GM12878 (cell line): ENCODE results near the gene SLCO4A1. TPM values are rescaled to one million over a fixed set of nuclear protein-coding genes. Genes with fewer than 3 reads are reported as not detected.

Experiments
- ATAC-seq: fragments of 200-7000 bp; cut with Tn5 transposase; 3 replicates; pipeline ENCODE4 v1.9.1; 2020; ENCODE audit warnings: mild to moderate bottlenecking, moderate library complexity
- BruUV-seq: library from RNA; stranded (reverse); fragments of 400-500 nt; replicated peaks from 2 replicates; lab custom pipeline; 2021; lab: Mats Ljungman, UMichigan
- CTCF ChIA-PET: fragments of 300-600 bp; sonication (Branson Sonifier 250); formaldehyde crosslinking; extraction: SDS; loops from one replicate; lab custom pipeline; 2021; ENCODE audit warnings: inconsistent platforms; lab: Yijun Ruan, JAX
- POLR2A ChIA-PET: fragments of 350-600 bp; formaldehyde crosslinking; extraction: SDS; loops from one replicate; lab custom pipeline; 2021; ENCODE audit warnings: inconsistent platforms; lab: Charles Lee
- RAD21 ChIA-PET: fragments of 300-600 bp; sonication (Branson Sonifier 250); formaldehyde crosslinking; loops from one replicate; lab custom pipeline; 2023; ENCODE audit warnings: antibody characterized with exemption; ENCODE audit not compliant: unreplicated experiment; lab: Charles Lee
- SMC1A ChIA-PET: fragments of 300-600 bp; sonication (Branson Sonifier 250); formaldehyde crosslinking; loops from one replicate; lab custom pipeline; 2023; ENCODE audit not compliant: unreplicated experiment, uncharacterized antibody; lab: Charles Lee
- DNase-seq: peaks from one replicate; pipeline ENCODE4 v3.0.0-alpha.2; 2011; ENCODE audit warnings: low read depth, low spot score
- FAIRE-seq: peaks from 3 replicates; lab custom pipeline; 2011; peaks lifted over from hg19 to GRCh38; lab: Jason Lieb, UNC
- H2AFZ ChIP-seq: 2 replicates; pipeline ENCODE4 v1.6.0; 2011; ENCODE audit warnings: low read depth, low read length, control low read depth; ENCODE audit not compliant: control insufficient read depth
- H3K27ac ChIP-seq: 2 replicates; pipeline ENCODE4 v1.5.1; 2011; ENCODE audit warnings: control low read depth; ENCODE audit not compliant: control insufficient read depth, insufficient read depth
- H3K27me3 ChIP-seq, 2 experiments: replicated peaks in 1 of 2; 2 replicates each; pipeline versions ENCODE4 v1.6.0 to v1.6.1; 2011; ENCODE audit warnings: low read length in 1 of 2; ENCODE audit not compliant: control insufficient read depth in 2 of 2, insufficient read depth in 2 of 2
- H3K36me3 ChIP-seq, 2 experiments: 2 replicates each; pipeline ENCODE4 v1.5.1; 2011; ENCODE audit warnings: low read length in 1 of 2; ENCODE audit not compliant: control insufficient read depth in 2 of 2, insufficient read depth in 2 of 2
- H3K4me1 ChIP-seq: 2 replicates; pipeline ENCODE4 v1.6.1; 2011; ENCODE audit warnings: mild to moderate bottlenecking, low read length, moderate library complexity, mixed read lengths; ENCODE audit not compliant: control insufficient read depth, insufficient read depth
- H3K4me2 ChIP-seq: 2 replicates; pipeline ENCODE4 v1.6.0; 2011; ENCODE audit warnings: control low read depth; ENCODE audit not compliant: control insufficient read depth, insufficient read depth
- H3K4me3 ChIP-seq: fragments of 200-600 bp; sonication (generic); 2 replicates; pipeline ENCODE4 v1.5.1; 2016
- H3K79me2 ChIP-seq: 2 replicates; pipeline ENCODE4 v1.6.0; 2011; ENCODE audit warnings: low read length; ENCODE audit not compliant: control insufficient read depth, insufficient read depth
- H3K9ac ChIP-seq: 2 replicates; pipeline ENCODE4 v1.8.0; 2011; ENCODE audit warnings: low read length, control low read depth, mixed read lengths; ENCODE audit not compliant: control insufficient read depth, insufficient read depth
- H3K9me3 ChIP-seq: replicated peaks from 3 replicates; pipeline ENCODE4 v1.5.1; 2011; ENCODE audit warnings: mild to moderate bottlenecking, low read length; ENCODE audit not compliant: control insufficient read depth, insufficient read depth
- H4K20me1 ChIP-seq: 2 replicates; pipeline ENCODE4 v1.6.0; 2011; ENCODE audit not compliant: control insufficient read depth, insufficient read depth
- ATF7 ChIP-seq: fragments of 450-650 bp; IDR thresholded peaks from 2 replicates; pipeline ENCODE4 v1.6.1; 2016; ENCODE audit warnings: low read depth, mild to moderate bottlenecking
- BACH1 ChIP-seq: fragments of 450-650 bp; IDR thresholded peaks from 2 replicates; pipeline ENCODE4 v1.6.1; 2017; ENCODE audit warnings: mild to moderate bottlenecking, borderline replicate concordance
- CHD1 ChIP-seq: IDR thresholded peaks from 2 replicates; pipeline ENCODE4 v1.6.1; 2012; ENCODE audit warnings: low read depth, low read length, improper control_type of control experiment
- CREM ChIP-seq: IDR thresholded peaks from 2 replicates; pipeline ENCODE4 v1.6.1; 2014; ENCODE audit warnings: antibody characterized with exemption, low read depth
- IKZF1 ChIP-seq: fragments of 450-650 bp; conservative IDR thresholded peaks from 2 replicates; pipeline ENCODE4 v1.6.1; 2017; ENCODE audit warnings: antibody characterized with exemption, mild to moderate bottlenecking
- NBN ChIP-seq: fragments of 450-650 bp; IDR thresholded peaks from 2 replicates; pipeline ENCODE4 v1.6.1; 2016
- NRF1 ChIP-seq: conservative IDR thresholded peaks from 2 replicates; pipeline ENCODE4 v1.6.1; 2011; ENCODE audit warnings: mild to moderate bottlenecking, low read depth, low read length, improper control_type of control experiment
- POLR2AphosphoS5 ChIP-seq: IDR thresholded peaks from 2 replicates; pipeline ENCODE4 v1.6.1; 2011; ENCODE audit warnings: mild to moderate bottlenecking, low read length, inconsistent platforms
- POU2F2 ChIP-seq: IDR thresholded peaks from 3 replicates; pipeline ENCODE4 v1.6.1; 2011; ENCODE audit warnings: low read depth, mild to moderate bottlenecking, low read length, borderline replicate concordance
- RUNX3 ChIP-seq: IDR thresholded peaks from 2 replicates; pipeline ENCODE4 v1.6.1; 2012; ENCODE audit warnings: low read length, inconsistent platforms
- SIN3A ChIP-seq: IDR thresholded peaks from 2 replicates; pipeline ENCODE4 v1.6.1; 2012; ENCODE audit warnings: low read depth, low read length, improper control_type of control experiment
- SMAD5 ChIP-seq: IDR thresholded peaks from 2 replicates; pipeline ENCODE4 v1.6.1; 2016; ENCODE audit warnings: antibody characterized with exemption, low read depth
- STAT3 ChIP-seq: IDR thresholded peaks from 2 replicates; pipeline ENCODE4 v1.6.1; 2011; ENCODE audit warnings: low read depth, low read length, improper control_type of control experiment
- SUZ12 ChIP-seq: fragments of 200-600 bp; sonication (generic); IDR thresholded peaks from one replicate; pipeline ENCODE4 v1.6.1; 2018; ENCODE audit warnings: antibody characterized with exemption, mild to moderate bottlenecking; ENCODE audit not compliant: unreplicated experiment
- TARDBP ChIP-seq: IDR thresholded peaks from 2 replicates; pipeline ENCODE4 v1.6.1; 2016; ENCODE audit warnings: borderline replicate concordance
- TCF12 ChIP-seq: IDR thresholded peaks from 2 replicates; pipeline ENCODE4 v1.6.1; 2011; ENCODE audit warnings: low read depth, mild to moderate bottlenecking, low read length
- YBX1 ChIP-seq: fragments of 450-650 bp; IDR thresholded peaks from 2 replicates; pipeline ENCODE4 v1.6.1; 2016; ENCODE audit warnings: antibody characterized with exemption
- WGBS: methylation state at CpG from one replicate; pipeline ENCODE4 v1.1.6; 2016; ENCODE audit warnings: low lambda C conversion rate; ENCODE audit not compliant: insufficient replicate concordance, insufficient coverage; ENCODE audit errors: missing lambda C conversion rate; 5-methylcytosine and 5-hydroxymethylcytosine counted together
- in situ Hi-C: fragments of 300-500 bp; cut with MboI; formaldehyde crosslinking; loops from 9 replicates; pipeline ENCODE4 v1.14.3; 2018; ENCODE audit warnings: mixed read lengths
- intact Hi-C: fragments of 100-400 bp; cut with micrococcal nuclease; formaldehyde crosslinking; loops from one replicate; pipeline ENCODE4 v1.14.2; 2022; ENCODE audit not compliant: unreplicated experiment
- polyA plus RNA-seq, 11 experiments: library from polyadenylated mRNA; depleted of rRNA in 4 of 11; unstranded in 6 of 11; stranded (reverse) in 5 of 11; fragments of >200 nt; fragmentation: Nextera tagmentation in 4 of 11; fragmentation: Illumina TruSeq in 1 of 11; extraction: Ambion mirVana in 4 of 11; extraction: Trizol in 1 of 11; gene quantifications; 1 replicate in 1 of 11; 2 replicates in 10 of 11; pipeline versions ENCODE4 v1.2.1 to v1.2.3, GENCODE V29; 2011 to 2016; ENCODE audit warnings: inconsistent platforms in 2 of 11, missing spikeins in 2 of 11, low read depth in 1 of 11
- total RNA-seq, 4 experiments: library from RNA; depleted of rRNA in 3 of 4; stranded (reverse); fragments of >200 nt in 3 of 4; fragmentation: Illumina TruSeq in 1 of 4; extraction: Trizol in 1 of 4; gene quantifications; 2 replicates each; pipeline versions ENCODE4 v1.2.1 to v1.2.3, GENCODE V29; 2013 to 2021
- TF ChIP-seq, protein P1 (sequence below): IDR thresholded peaks from 2 replicates; pipeline ENCODE4 v1.6.1; 2011; ENCODE audit warnings: mild to moderate bottlenecking, low read depth, low read length, moderate library complexity; ENCODE audit not compliant: insufficient replicate concordance

SLCO4A1 gene
- total and polyA plus RNA-seq, 10 of the 15 experiments (the other 5 are each of a cell fraction or from before 2014, with no cell fraction given), result 2.1 to 30.7 (median 12.0) TPM

GRCh38 chr20:62690261-62690820 lies 48.0 kb downstream of the SLCO4A1 start (continued):
- TF ChIP-seq TCF12 (no peak), SIN3A (no peak), CHD1 (no peak), NRF1 (no peak)

DNA sequence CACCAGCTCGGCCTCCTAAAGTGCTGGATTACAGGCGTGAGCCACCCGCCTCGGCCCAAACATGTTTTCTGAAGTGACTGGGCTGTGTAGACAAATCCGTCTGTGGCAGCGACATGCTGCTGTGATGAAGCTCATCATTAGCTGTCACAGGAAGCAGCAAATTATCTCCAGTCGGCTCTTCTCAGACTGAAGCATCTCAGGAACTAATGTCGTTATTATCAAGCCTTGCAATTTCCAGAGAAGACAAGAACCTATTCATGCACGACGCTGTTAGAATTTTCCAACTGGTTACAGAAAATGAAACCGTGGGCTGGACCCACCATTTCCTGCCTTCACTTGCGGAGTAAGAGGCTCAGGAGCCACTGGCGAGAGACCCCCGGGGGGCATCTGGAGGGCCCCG lies 49.2 kb downstream of the SLCO4A1 start:
- ChIA-PET CTCF (no interaction called here), POLR2A (no interaction called here), RAD21 (no interaction called here), SMC1A (no interaction called here)
- in situ Hi-C loops (no loop called here), intact Hi-C loops (no loop called here)
- no peak for ATAC-seq
- Histone ChIP-seq H3K9ac (no peak overlapping the region), H3K27ac (no peak overlapping the region), H3K27me3 (peaks cover 0 to 1% of the 10 kb centered on the region in 2 experiments; a peak in 2 of 4 replicates), H3K4me2 (no peak overlapping the region), H3K9me3 (no peaks in the 10 kb centered on the region), H3K36me3 (no peaks in the 10 kb centered on the region), H4K20me1 (no peaks in the 10 kb centered on the region), H3K79me2 (no peaks in the 10 kb centered on the region), H3K4me3 (no peak overlapping the region), H2AFZ (no peak overlapping the region), H3K4me1 (no peaks in the 10 kb centered on the region)
- DNase-seq, result no peak
- TF ChIP-seq IKZF1 (no peak), POU2F2 (no peak)
- no peak for FAIRE-seq
- WGBS, result 5% methylated on average over 15 of the region's 15 CpGs
- BruUV-seq, result no TSS peak

DNA sequence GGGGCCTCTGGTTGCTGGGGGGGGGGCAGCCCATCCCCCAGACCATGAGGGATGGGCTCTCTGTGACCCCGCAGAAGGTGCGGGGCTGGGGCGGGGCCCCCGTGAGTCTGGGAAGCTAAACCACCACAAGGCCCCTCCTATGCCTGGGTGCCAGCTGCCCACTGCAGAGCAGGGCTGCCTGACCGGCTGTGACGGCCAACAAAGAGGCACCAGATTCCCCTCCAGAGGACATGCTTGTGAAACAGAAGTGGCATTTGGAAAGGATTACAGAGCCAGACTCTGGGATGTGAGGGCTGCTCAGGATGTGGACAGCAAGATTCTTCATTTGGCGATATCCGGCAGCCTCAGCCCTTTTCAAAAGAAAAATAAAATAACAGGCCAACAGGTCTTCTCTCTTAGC lies 49.9 kb downstream of the SLCO4A1 start:
- TF ChIP-seq, protein P1, sequence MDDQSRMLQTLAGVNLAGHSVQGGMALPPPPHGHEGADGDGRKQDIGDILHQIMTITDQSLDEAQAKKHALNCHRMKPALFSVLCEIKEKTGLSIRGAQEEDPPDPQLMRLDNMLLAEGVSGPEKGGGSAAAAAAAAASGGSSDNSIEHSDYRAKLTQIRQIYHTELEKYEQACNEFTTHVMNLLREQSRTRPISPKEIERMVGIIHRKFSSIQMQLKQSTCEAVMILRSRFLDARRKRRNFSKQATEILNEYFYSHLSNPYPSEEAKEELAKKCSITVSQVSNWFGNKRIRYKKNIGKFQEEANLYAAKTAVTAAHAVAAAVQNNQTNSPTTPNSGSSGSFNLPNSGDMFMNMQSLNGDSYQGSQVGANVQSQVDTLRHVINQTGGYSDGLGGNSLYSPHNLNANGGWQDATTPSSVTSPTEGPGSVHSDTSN, result no peak
- TF ChIP-seq SMAD5 (no peak), NBN (no peak), CREM (no peak), SUZ12 (no peak), POLR2AphosphoS5 (no peak), ATF7 (no peak), SIN3A (no peak), TARDBP (no peak), YBX1 (no peak), STAT3 (no peak), BACH1 (no peak), RUNX3 (no peak)
- RAD21 ChIA-PET, result no interaction called here
- no peak for FAIRE-seq
- no peak overlapping the region for H3K9ac ChIP-seq
- SMC1A ChIA-PET, result no interaction called here
- H3K36me3 ChIP-seq, result no peaks in the 10 kb centered on the region
- POLR2A ChIA-PET, result no interaction called here
- peaks cover 0 to 1% of the 10 kb centered on the region in 2 experiments; a peak in 2 of 4 replicates for H3K27me3 ChIP-seq
- no peak overlapping the region for H3K4me3 ChIP-seq
- in situ Hi-C loops (no loop called here), intact Hi-C loops (no loop called here)
- no peaks in the 10 kb centered on the region for H3K4me1 ChIP-seq
- CTCF ChIA-PET, result no interaction called here
- no peak for ATAC-seq
- H3K9me3 ChIP-seq, result no peaks in the 10 kb centered on the region
- BruUV-seq, result no TSS peak
- WGBS, result 53% methylated on average over 8 of the region's 8 CpGs
- H3K4me2 ChIP-seq, result no peak overlapping the region
- no peaks in the 10 kb centered on the region for H3K79me2 ChIP-seq
- DNase-seq, result no peak
- no peak overlapping the region for H3K27ac ChIP-seq
- no peak overlapping the region for H2AFZ ChIP-seq
- no peaks in the 10 kb centered on the region for H4K20me1 ChIP-seq
